Parathyroid adenoma (tissue), 2 donors: ENCODE results near the gene ASB5.

ENCODE experiments used
- H2AFZ ChIP-seq: fragments of 300-600 bp; sonication (generic); one replicate; pipeline ENCODE4 v1.7.0; 2017; ENCODE audit warnings: antibody characterized with exemption, mild to moderate bottlenecking
- H3K27ac ChIP-seq: fragments of 300-600 bp; sonication (generic); one replicate; pipeline ENCODE4 v1.7.0; 2017
- H3K27me3 ChIP-seq: fragments of 300-600 bp; sonication (generic); one replicate; pipeline ENCODE4 v1.7.0; 2017; ENCODE audit warnings: low read length; ENCODE audit not compliant: control insufficient read depth, insufficient read depth
- H3K36me3 ChIP-seq: fragments of 300-600 bp; sonication (generic); one replicate; pipeline ENCODE4 v1.7.0; 2017; ENCODE audit warnings: low read length; ENCODE audit not compliant: control insufficient read depth, insufficient read depth
- H3K4me1 ChIP-seq: fragments of 300-600 bp; sonication (generic); one replicate; pipeline ENCODE4 v1.7.0; 2017; ENCODE audit warnings: control low read depth
- H3K4me2 ChIP-seq: fragments of 300-600 bp; sonication (generic); one replicate; pipeline ENCODE4 v1.7.0; 2017; ENCODE audit warnings: low read length
- H3K4me3 ChIP-seq: fragments of 300-600 bp; sonication (generic); one replicate; pipeline ENCODE4 v1.7.0; 2017; ENCODE audit warnings: low read depth, low read length
- H3K79me2 ChIP-seq: fragments of 300-600 bp; sonication (generic); one replicate; pipeline ENCODE4 v1.7.0; 2017; ENCODE audit warnings: control low read depth
- H3K9ac ChIP-seq: fragments of 300-600 bp; sonication (generic); one replicate; pipeline ENCODE4 v1.7.0; 2017; ENCODE audit warnings: mild to moderate bottlenecking
- H3K9me3 ChIP-seq: fragments of 300-600 bp; sonication (generic); one replicate; pipeline ENCODE4 v1.7.0; 2017; ENCODE audit warnings: low read length; ENCODE audit not compliant: control insufficient read depth
- TF ChIP-seq, protein P1 (sequence below): fragments of 300-600 bp; sonication (generic); IDR thresholded peaks from one replicate; pipeline ENCODE4 v1.7.0; 2017; ENCODE audit warnings: antibody characterized with exemption, mild to moderate bottlenecking
- donor health status: primary hyperparathyroidism.

ASB5 gene

DNA sequence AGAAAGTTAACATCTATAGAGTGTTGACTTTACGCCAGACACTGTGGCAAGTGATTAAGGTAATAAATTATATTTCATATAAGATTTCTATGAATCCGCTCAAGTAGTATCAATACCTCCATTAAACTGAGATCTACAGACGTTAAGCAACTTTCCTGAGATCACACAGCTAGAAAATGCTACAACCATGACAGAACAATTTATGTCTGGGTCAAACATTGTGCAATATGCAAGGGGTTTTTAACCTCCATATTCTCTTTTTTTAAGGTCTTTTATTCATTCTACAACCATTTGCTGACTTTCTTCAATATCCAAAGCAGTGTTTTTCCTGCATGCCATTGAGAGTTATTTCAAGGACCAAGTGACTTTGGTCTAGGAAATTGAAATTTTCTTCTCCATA is 10.9 kb downstream of the ASB5 start:
- TF ChIP-seq, protein P1, sequence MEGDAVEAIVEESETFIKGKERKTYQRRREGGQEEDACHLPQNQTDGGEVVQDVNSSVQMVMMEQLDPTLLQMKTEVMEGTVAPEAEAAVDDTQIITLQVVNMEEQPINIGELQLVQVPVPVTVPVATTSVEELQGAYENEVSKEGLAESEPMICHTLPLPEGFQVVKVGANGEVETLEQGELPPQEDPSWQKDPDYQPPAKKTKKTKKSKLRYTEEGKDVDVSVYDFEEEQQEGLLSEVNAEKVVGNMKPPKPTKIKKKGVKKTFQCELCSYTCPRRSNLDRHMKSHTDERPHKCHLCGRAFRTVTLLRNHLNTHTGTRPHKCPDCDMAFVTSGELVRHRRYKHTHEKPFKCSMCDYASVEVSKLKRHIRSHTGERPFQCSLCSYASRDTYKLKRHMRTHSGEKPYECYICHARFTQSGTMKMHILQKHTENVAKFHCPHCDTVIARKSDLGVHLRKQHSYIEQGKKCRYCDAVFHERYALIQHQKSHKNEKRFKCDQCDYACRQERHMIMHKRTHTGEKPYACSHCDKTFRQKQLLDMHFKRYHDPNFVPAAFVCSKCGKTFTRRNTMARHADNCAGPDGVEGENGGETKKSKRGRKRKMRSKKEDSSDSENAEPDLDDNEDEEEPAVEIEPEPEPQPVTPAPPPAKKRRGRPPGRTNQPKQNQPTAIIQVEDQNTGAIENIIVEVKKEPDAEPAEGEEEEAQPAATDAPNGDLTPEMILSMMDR = no peak
- Histone ChIP-seq H3K27ac (no peak overlapping the region), H2AFZ (no peak overlapping the region), H3K9ac (no peak overlapping the region), H3K36me3 (no peaks in the 10 kb centered on the region), H3K9me3 (no peaks in the 10 kb centered on the region), H3K27me3 (no peaks in the 10 kb centered on the region), H3K4me2 (no peak overlapping the region), H3K4me3 (no peak overlapping the region), H3K79me2 (no peaks in the 10 kb centered on the region), H3K4me1 (no peaks in the 10 kb centered on the region)

GRCh38 chr4:176256921-176257320 is 12.1 kb downstream of the ASB5 start:
- H3K9ac ChIP-seq = no peak overlapping the region
- H2AFZ ChIP-seq = no peak overlapping the region
- TF ChIP-seq, protein P1 = no peak
- no peaks in the 10 kb centered on the region for H3K4me1 ChIP-seq
- no peak overlapping the region for H3K4me2 ChIP-seq
- H3K36me3 ChIP-seq = no peaks in the 10 kb centered on the region
- no peaks in the 10 kb centered on the region for H3K79me2 ChIP-seq
- H3K27ac ChIP-seq = no peak overlapping the region
- no peaks in the 10 kb centered on the region for H3K27me3 ChIP-seq
- H3K9me3 ChIP-seq = no peaks in the 10 kb centered on the region
- H3K4me3 ChIP-seq = no peak overlapping the region

- Histone ChIP-seq H3K9ac (no peak overlapping the region), H3K4me1 (no peaks in the 10 kb centered on the region), H3K9me3 (no peaks in the 10 kb centered on the region), H3K79me2 (no peaks in the 10 kb centered on the region), H3K4me3 (no peak overlapping the region), H3K36me3 (no peaks in the 10 kb centered on the region), H3K27ac (no peak overlapping the region), H3K4me2 (no peak overlapping the region), H3K27me3 (no peaks in the 10 kb centered on the region), H2AFZ (no peak overlapping the region)
- TF ChIP-seq, protein P1 = no peak
Measured at GRCh38 chr4:176242764-176243347, 26.2 kb downstream of the ASB5 start.

DNA sequence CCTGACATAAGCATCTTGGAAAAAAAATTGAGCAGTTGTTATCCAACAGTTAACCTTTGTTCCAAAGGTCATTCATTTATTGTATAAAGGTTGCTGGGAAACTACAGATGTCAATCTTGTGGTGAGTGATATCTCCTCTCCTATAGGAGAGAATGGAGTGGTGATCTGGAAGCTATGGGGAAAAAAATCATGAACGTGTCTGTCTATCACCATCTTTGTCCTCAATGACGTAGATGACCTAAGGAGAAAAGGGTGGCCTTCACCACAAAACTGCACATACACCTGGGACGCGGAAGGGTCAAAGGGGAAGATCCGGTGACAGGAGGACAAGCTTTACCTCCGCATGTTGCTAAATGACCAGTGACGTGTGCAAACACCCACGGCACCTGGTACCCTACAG is 27.3 kb downstream of the ASB5 start:
- Histone ChIP-seq H3K27me3 (no peaks in the 10 kb centered on the region), H3K4me2 (no peak overlapping the region), H3K4me1 (no peaks in the 10 kb centered on the region), H2AFZ (no peak overlapping the region), H3K36me3 (no peaks in the 10 kb centered on the region), H3K27ac (no peak overlapping the region), H3K4me3 (no peak overlapping the region), H3K9me3 (no peaks in the 10 kb centered on the region), H3K79me2 (no peaks in the 10 kb centered on the region), H3K9ac (no peak overlapping the region)
- TF ChIP-seq, protein P1 = no peak

DNA sequence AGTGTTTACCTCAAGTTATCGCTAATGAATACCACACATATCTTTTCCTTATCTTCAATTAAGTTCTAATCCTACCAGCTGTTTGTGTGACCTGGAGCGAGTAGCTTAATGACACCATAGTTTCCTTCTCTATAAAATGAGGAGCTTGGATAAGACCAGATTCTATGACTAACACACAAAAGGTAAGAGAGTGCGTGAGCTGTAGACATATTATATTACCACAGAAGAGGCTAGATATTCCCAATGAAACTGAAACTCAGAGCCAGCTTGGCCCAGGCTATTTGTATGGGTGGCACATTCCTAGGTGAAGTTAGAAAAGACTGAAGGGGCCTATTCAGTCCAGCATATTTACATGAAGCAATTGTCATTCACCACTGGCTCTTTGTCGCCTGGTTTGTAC is 30.2 kb downstream of the ASB5 start:
- Histone ChIP-seq H3K36me3 (no peaks in the 10 kb centered on the region), H3K79me2 (no peaks in the 10 kb centered on the region), H2AFZ (no peak overlapping the region), H3K4me3 (no peak overlapping the region), H3K4me2 (no peak overlapping the region), H3K27me3 (no peaks in the 10 kb centered on the region), H3K9ac (no peak overlapping the region), H3K9me3 (no peaks in the 10 kb centered on the region), H3K27ac (no peak overlapping the region), H3K4me1 (no peaks in the 10 kb centered on the region)
- TF ChIP-seq, protein P1 = no peak
